B cell (primary cell): ENCODE results near the gene NKX1-1. TPM values are rescaled to one million over a fixed set of nuclear protein-coding genes. Genes with fewer than 3 reads are reported as not detected.

Experiments
- ATAC-seq: fragments of 200-7000 bp; cut with Tn5 transposase; one replicate; pipeline ENCODE4 v1.10.0; 2021; ENCODE audit warnings: low read depth, mild to moderate bottlenecking, moderate number of reproducible peaks, moderate library complexity
- CTCF ChIA-PET: fragments of 350-600 bp; sonication (Branson Sonifier 250); formaldehyde crosslinking; loops from one replicate; lab custom pipeline; 2021; ENCODE audit warnings: antibody characterized with exemption, inconsistent platforms; lab: Charles Lee
- POLR2A ChIA-PET: fragments of 350-600 bp; sonication (Branson Sonifier 250); formaldehyde crosslinking; loops from one replicate; lab custom pipeline; 2021; ENCODE audit warnings: antibody characterized with exemption; lab: Charles Lee
- DNase-seq: peaks from one replicate; pipeline ENCODE4 v3.0.0; 2013
- H2AFZ ChIP-seq: 2 replicates; pipeline ENCODE4 v1.6.1; 2012; ENCODE audit warnings: mild to moderate bottlenecking, low read depth, low read length; ENCODE audit not compliant: insufficient read depth, poor library complexity, severe bottlenecking
- H3K27ac ChIP-seq, 2 donors: 1 replicate in 1 of 2; 2 replicates in 1 of 2; pipeline ENCODE4 v1.5.1; 2012 to 2013; ENCODE audit warnings: low read length in 2 of 2, mild to moderate bottlenecking in 2 of 2, moderate library complexity in 1 of 2
- H3K27me3 ChIP-seq, 4 experiments: fragments of 200-600 bp in 1 of 4; sonication (generic) in 1 of 4; replicated peaks in 1 of 4; 1 replicate in 2 of 4; 2 replicates in 2 of 4; pipeline versions ENCODE4 v1.6.1 to v1.7.0; 2013 to 2016; ENCODE audit warnings: low read length in 3 of 4, mild to moderate bottlenecking in 2 of 4, mixed read lengths in 1 of 4, moderate library complexity in 1 of 4; ENCODE audit not compliant: insufficient read depth in 4 of 4, control insufficient read depth in 3 of 4; ENCODE audit errors: control extremely low read depth in 1 of 4
- H3K36me3 ChIP-seq, 2 experiments: replicated peaks in 1 of 2; 1 replicate in 1 of 2; 2 replicates in 1 of 2; pipeline versions ENCODE4 v1.6.1 to v1.7.1; 2013; ENCODE audit warnings: low read length in 1 of 2; ENCODE audit not compliant: insufficient read depth in 2 of 2, control insufficient read depth in 1 of 2; ENCODE audit errors: control extremely low read depth in 1 of 2, extremely low read depth in 1 of 2
- H3K4me1 ChIP-seq, 2 donors: fragments of 200-600 bp in 1 of 2; sonication (generic) in 1 of 2; 1 replicate in 1 of 2; 2 replicates in 1 of 2; pipeline versions ENCODE4 v1.5.1 to v1.6.1; 2013 to 2017; ENCODE audit warnings: low read length in 2 of 2; ENCODE audit not compliant: control insufficient read depth in 2 of 2, insufficient read depth in 2 of 2
- H3K4me2 ChIP-seq: replicated peaks from 2 replicates; pipeline ENCODE3; 2012; ENCODE audit warnings: mild to moderate bottlenecking, low read depth, low read length; ENCODE audit not compliant: poor library complexity, severe bottlenecking
- H3K4me3 ChIP-seq, 5 experiments: fragments of 200-600 bp in 1 of 5; sonication (generic) in 1 of 5; 1 replicate in 3 of 5; 2 replicates in 2 of 5; pipeline versions ENCODE4 v1.5.1 to v1.7.0; 2011 to 2016; ENCODE audit warnings: low read length in 4 of 5, mild to moderate bottlenecking in 4 of 5, low read depth in 2 of 5, control low read depth in 1 of 5, moderate library complexity in 1 of 5; ENCODE audit not compliant: insufficient read depth in 1 of 5; ENCODE audit errors: control extremely low read depth in 1 of 5, extremely low read depth in 1 of 5
- H3K79me2 ChIP-seq: fragments of 200-600 bp; sonication (generic); one replicate; pipeline ENCODE4 v1.6.0; 2016; ENCODE audit warnings: low read length; ENCODE audit not compliant: control insufficient read depth, insufficient read depth
- H3K9ac ChIP-seq: fragments of 200-600 bp; sonication (generic); 2 replicates; pipeline ENCODE4 v1.6.1; 2017; ENCODE audit warnings: mild to moderate bottlenecking, low read length, moderate library complexity
- H3K9me3 ChIP-seq, 3 donors: one replicate each; pipeline versions ENCODE4 v1.6.1 to v1.7.1; 2013; ENCODE audit warnings: low read length in 2 of 3; ENCODE audit not compliant: control insufficient read depth in 2 of 3, insufficient read depth in 1 of 3; ENCODE audit errors: control extremely low read depth in 1 of 3
- H4K20me1 ChIP-seq: 2 replicates; pipeline ENCODE4 v1.6.0; 2012; ENCODE audit warnings: mild to moderate bottlenecking, low read length; ENCODE audit not compliant: insufficient read depth, control insufficient read depth, poor library complexity, severe bottlenecking
- H3K27ac Mint-ChIP-seq: one replicate; pipeline ENCODE4 v1.8.0; 2021; ENCODE audit warnings: mixed read lengths
- H3K27me3 Mint-ChIP-seq: one replicate; pipeline ENCODE4 v1.8.0; 2021; ENCODE audit warnings: mixed read lengths
- H3K4me1 Mint-ChIP-seq: one replicate; pipeline ENCODE4 v1.8.0; 2021; ENCODE audit warnings: mixed read lengths
- H3K4me3 Mint-ChIP-seq: one replicate; pipeline ENCODE4 v1.8.0; 2021; ENCODE audit warnings: mixed read lengths
- H3K9me3 Mint-ChIP-seq: one replicate; pipeline ENCODE4 v1.8.0; 2022; ENCODE audit warnings: mixed read lengths; ENCODE audit not compliant: insufficient read depth
- CTCF ChIP-seq: fragments of 200-600 bp; IDR thresholded peaks from one replicate; pipeline ENCODE4 v1.8.0; 2022; ENCODE audit warnings: antibody characterized with exemption, mild to moderate bottlenecking
- EZH2 ChIP-seq: IDR thresholded peaks from 2 replicates; pipeline ENCODE4 v1.6.1; 2012; ENCODE audit warnings: borderline replicate concordance, low read depth, mild to moderate bottlenecking, moderate library complexity, low read length; ENCODE audit not compliant: insufficient read depth, poor library complexity, severe bottlenecking
- WGBS: methylation state at CpG from one replicate; pipeline ENCODE4 v1.1.5; 2013; ENCODE audit warnings: missing lambda C conversion rate; ENCODE audit not compliant: insufficient coverage; 5-methylcytosine and 5-hydroxymethylcytosine counted together
- intact Hi-C: fragments of 100-400 bp; cut with micrococcal nuclease; formaldehyde crosslinking; loops from one replicate; pipeline ENCODE4 v1.10.0; 2022
- polyA plus RNA-seq: library from polyadenylated mRNA; depleted of rRNA; stranded (reverse); fragments of >200 nt; gene quantifications from 2 replicates; pipeline ENCODE4 v1.2.3, GENCODE V29; 2012
- total RNA-seq, 2 donors: library from RNA; stranded (reverse); fragments of 120-200 nt in 1 of 2; gene quantifications; 1 replicate in 1 of 2; 2 replicates in 1 of 2; pipeline versions ENCODE4 v1.2.3 to v1.2.4, GENCODE V29; 2013 to 2022

NKX1-1 gene
- total and polyA plus RNA-seq, 2 donors (not counting 1 experiment from before 2014, with no cell fraction given) = not detected

- Mint-ChIP-seq H3K4me1 (peaks cover 2% of the 10 kb centered on the region), H3K9me3 (no peaks in the 10 kb centered on the region), H3K4me3 (no peak overlapping the region), H3K27ac (no peak overlapping the region), H3K27me3 (no peaks in the 10 kb centered on the region)
- POLR2A ChIA-PET = no interaction called here
- intact Hi-C loops = no loop called here
- Histone ChIP-seq H3K4me1 (no peaks in the 10 kb centered on the region), H3K4me2 (no peak overlapping the region), H4K20me1 (peaks cover 2% of the 10 kb centered on the region), H3K9me3 (no peaks in the 10 kb centered on the region), H3K4me3 (no peak overlapping the region), H3K27me3 (no peaks in the 10 kb centered on the region), H3K27ac (no peak overlapping the region), H3K79me2 (no peaks in the 10 kb centered on the region), H2AFZ (no peak overlapping the region), H3K36me3 (peaks cover 0 to 29% of the 10 kb centered on the region in 2 experiments), H3K9ac (no peak overlapping the region)
- CTCF ChIA-PET = interaction anchor here (0.7 to 7.7 kb wide), 6 partner anchors 10 to 541 kb away, joined by 3 to 102 read pairs (median 6); no protein-coding TSS in a partner anchor
- WGBS = 96% methylated on average over 27 of the region's 27 CpGs
- DNase-seq (no peak), ATAC-seq (no peak)
- TF ChIP-seq EZH2 (no peak), CTCF (no peak)
These were observed 48.6 kb downstream of the NKX1-1 start for GRCh38 chr4:1357356-1358248.
